ENCODE results near the gene MAEA.

Gene MAEA

GRCh38 chr4:1374706-1375045, 85.0 kb downstream of the MAEA start:
- no peak for TF ChIP-seq CTCF (IDR thresholded peaks at IDR 0.05; ENCODE audit: low read depth, low read length)
- no peak for DNase-seq (ENCODE audit: low read depth)
- H3K4me3 ChIP-seq (ENCODE audit: low read depth, low read length): no peak overlapping the region

- H3K4me3 ChIP-seq (ENCODE audit: low read depth, low read length): no peak overlapping the region
- no peak for DNase-seq (ENCODE audit: low read depth)
- TF ChIP-seq MYC (IDR thresholded peaks at IDR 0.05; ENCODE audit: low read depth, low read length) (no peak), MAX (IDR thresholded peaks at IDR 0.05; ENCODE audit: low read depth, low read length) (no peak), CTCF (IDR thresholded peaks at IDR 0.05; ENCODE audit: low read depth, low read length) (no peak), POLR2A (IDR thresholded peaks at IDR 0.05; ENCODE audit: extremely low read depth, insufficient read length) (no peak)
Observed at GRCh38 chr4:1375051-1375721, 85.5 kb downstream of the MAEA start.

GRCh38 chr4:1375761-1376322, 86.2 kb downstream of the MAEA start:
- H3K4me3 ChIP-seq (ENCODE audit: low read depth, low read length): no peak overlapping the region
- TF ChIP-seq MAX (IDR thresholded peaks at IDR 0.05; ENCODE audit: low read depth, low read length) (no peak), MYC (IDR thresholded peaks at IDR 0.05; ENCODE audit: low read depth, low read length) (no peak), POLR2A (IDR thresholded peaks at IDR 0.05; ENCODE audit: extremely low read depth, insufficient read length) (no peak), CTCF (IDR thresholded peaks at IDR 0.05; ENCODE audit: low read depth, low read length) (no peak)
- DNase-seq (ENCODE audit: low read depth): no peak

GRCh38 chr4:1376391-1376840, 86.7 kb downstream of the MAEA start:
- no peak for TF ChIP-seq MAX (IDR thresholded peaks at IDR 0.05; ENCODE audit: low read depth, low read length)
- no peak for DNase-seq (ENCODE audit: low read depth)
- no peak overlapping the region for H3K4me3 ChIP-seq (ENCODE audit: low read depth, low read length)

GRCh38 chr4:1376841-1377605, 87.3 kb downstream of the MAEA start:
- DNase-seq (ENCODE audit: low read depth): no peak
- H3K4me3 ChIP-seq (ENCODE audit: low read depth, low read length): no peak overlapping the region
- TF ChIP-seq CTCF (IDR thresholded peaks at IDR 0.05; ENCODE audit: low read depth, low read length): no peak
- TF ChIP-seq MYC (IDR thresholded peaks at IDR 0.05; ENCODE audit: low read depth, low read length): no peak
- TF ChIP-seq MAX (IDR thresholded peaks at IDR 0.05; ENCODE audit: low read depth, low read length): no peak
- TF ChIP-seq POLR2A (IDR thresholded peaks at IDR 0.05; ENCODE audit: extremely low read depth, insufficient read length): no peak

- no peak overlapping the region for H3K4me3 ChIP-seq (ENCODE audit: low read depth, low read length)
- TF ChIP-seq MAX (IDR thresholded peaks at IDR 0.05; ENCODE audit: low read depth, low read length) (no peak), MYC (IDR thresholded peaks at IDR 0.05; ENCODE audit: low read depth, low read length) (no peak), POLR2A (IDR thresholded peaks at IDR 0.05; ENCODE audit: extremely low read depth, insufficient read length) (no peak), CTCF (IDR thresholded peaks at IDR 0.05; ENCODE audit: low read depth, low read length) (no peak)
- DNase-seq (ENCODE audit: low read depth): no peak
Observed at GRCh38 chr4:1377606-1378261, 88.0 kb downstream of the MAEA start.

Measured in NB4 (cell line).